HG02642 (cell line): Measurements from ENCODE around the gene GNL1.
"Not testable (repeated sequence)": the region's sequence is repeated elsewhere in the genome, so short reads cannot be mapped to it uniquely, and the experiment has no call there.

Source experiments
- ATAC-seq: cut with Tn5 transposase; IDR thresholded peaks from one replicate; pipeline ENCODE4 v1.9.1; 2021; ENCODE audit warnings: mild to moderate bottlenecking; ENCODE audit not compliant: unreplicated experiment, poor library complexity

The GNL1 gene

GRCh38 chr6:30541515-30542403, 14.5 kb downstream of the GNL1 start:
- ATAC-seq: peak; percentile 51

GRCh38 chr6:30537931-30538330, 18.4 kb downstream of the GNL1 start:
- no peak for ATAC-seq

GRCh38 chr6:30533460-30534294, 22.6 kb downstream of the GNL1 start:
- no peak for ATAC-seq

- ATAC-seq: no peak
Measured at GRCh38 chr6:30530014-30530413, 26.3 kb downstream of the GNL1 start.

- peak; percentile 48 for ATAC-seq
Measured at GRCh38 chr6:30529349-30529875, 26.9 kb downstream of the GNL1 start.

GRCh38 chr6:30526444-30526843, 29.8 kb downstream of the GNL1 start:
- ATAC-seq: not testable (repeated sequence)

- not testable (repeated sequence) for ATAC-seq
Measured at GRCh38 chr6:30521952-30522351, 34.3 kb downstream of the GNL1 start.

- ATAC-seq: not testable (repeated sequence)
Measured at GRCh38 chr6:30521082-30521481, 35.2 kb downstream of the GNL1 start.

- ATAC-seq: no peak
Measured at GRCh38 chr6:30520522-30520921, 35.8 kb downstream of the GNL1 start.

- ATAC-seq: not testable (repeated sequence)
Measured at GRCh38 chr6:30518505-30519145, 37.7 kb downstream of the GNL1 start.

GRCh38 chr6:30517767-30518504, 38.4 kb downstream of the GNL1 start:
- ATAC-seq: not testable (repeated sequence)

- ATAC-seq: not testable (repeated sequence)
Measured at GRCh38 chr6:30516754-30517076, 39.6 kb downstream of the GNL1 start.

GRCh38 chr6:30515944-30516753, 40.1 kb downstream of the GNL1 start:
- peak; percentile 71 for ATAC-seq

- no peak for ATAC-seq
Measured at GRCh38 chr6:30515106-30515505, 41.2 kb downstream of the GNL1 start.

- no peak for ATAC-seq
Measured at GRCh38 chr6:30513451-30513850, 42.8 kb downstream of the GNL1 start.

GRCh38 chr6:30511169-30511546, 45.1 kb downstream of the GNL1 start:
- ATAC-seq: no peak

- no peak for ATAC-seq
Measured at GRCh38 chr6:30510419-30511168, 45.7 kb downstream of the GNL1 start.
